DMS114 treated with DMSO at 0.1 percent for 48 hours (cell line): ENCODE data around the gene TWIST2.

Experiments
- DNase-seq: peaks from one replicate; lab custom pipeline; 2025; ENCODE audit not compliant: unreplicated experiment; lab: John Stamatoyannopoulos, UW

The TWIST2 gene

GRCh38 chr2:238835726-238836301 is 12.1 kb upstream of the TWIST2 start:
- DNase-seq = no peak

DNA sequence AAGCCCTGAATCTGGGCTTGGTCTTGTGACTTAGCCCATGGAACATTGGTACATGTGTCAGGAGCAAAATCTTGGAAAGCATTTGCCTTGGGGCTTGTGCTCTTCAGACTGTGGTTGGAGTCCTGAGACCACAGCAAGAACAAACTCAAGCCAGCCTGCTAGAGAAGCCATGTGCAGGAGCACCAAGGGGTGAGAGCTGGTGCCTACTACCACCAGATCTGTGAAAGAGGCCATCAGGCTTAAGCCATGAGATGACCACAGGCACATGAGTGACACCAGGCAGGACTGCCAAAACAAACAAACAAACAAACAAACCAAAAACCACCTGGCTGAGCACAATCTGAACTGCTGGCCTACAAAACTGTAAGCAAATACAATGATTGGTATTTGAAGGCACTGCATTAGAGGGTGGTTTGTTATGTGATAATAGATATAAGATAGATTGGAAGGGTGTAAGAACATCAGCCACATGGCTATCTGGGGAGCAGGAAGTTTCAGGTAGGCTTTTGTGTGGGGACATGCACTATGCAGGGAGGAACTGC is 9.0 kb upstream of the TWIST2 start:
- DNase-seq = no peak

DNA sequence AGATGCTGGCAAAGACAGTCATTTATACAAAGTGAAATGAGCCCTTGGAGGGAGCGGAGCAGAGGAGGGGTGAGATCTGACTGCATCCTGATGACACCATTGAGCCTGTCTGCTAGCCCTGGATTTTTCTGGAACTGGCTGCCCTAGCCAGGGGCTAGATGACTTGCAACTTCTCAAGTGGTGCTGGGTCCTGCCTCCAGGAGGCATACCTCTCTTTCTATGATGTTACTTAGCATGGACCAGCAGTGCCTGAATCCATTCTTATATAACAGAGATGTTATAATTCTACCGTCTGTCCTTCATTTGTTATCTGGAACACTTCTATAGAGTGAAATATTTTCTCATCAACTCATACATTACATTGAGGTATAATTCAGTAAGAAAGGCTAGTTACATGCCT is 8.5 kb upstream of the TWIST2 start:
- DNase-seq = no peak

DNA sequence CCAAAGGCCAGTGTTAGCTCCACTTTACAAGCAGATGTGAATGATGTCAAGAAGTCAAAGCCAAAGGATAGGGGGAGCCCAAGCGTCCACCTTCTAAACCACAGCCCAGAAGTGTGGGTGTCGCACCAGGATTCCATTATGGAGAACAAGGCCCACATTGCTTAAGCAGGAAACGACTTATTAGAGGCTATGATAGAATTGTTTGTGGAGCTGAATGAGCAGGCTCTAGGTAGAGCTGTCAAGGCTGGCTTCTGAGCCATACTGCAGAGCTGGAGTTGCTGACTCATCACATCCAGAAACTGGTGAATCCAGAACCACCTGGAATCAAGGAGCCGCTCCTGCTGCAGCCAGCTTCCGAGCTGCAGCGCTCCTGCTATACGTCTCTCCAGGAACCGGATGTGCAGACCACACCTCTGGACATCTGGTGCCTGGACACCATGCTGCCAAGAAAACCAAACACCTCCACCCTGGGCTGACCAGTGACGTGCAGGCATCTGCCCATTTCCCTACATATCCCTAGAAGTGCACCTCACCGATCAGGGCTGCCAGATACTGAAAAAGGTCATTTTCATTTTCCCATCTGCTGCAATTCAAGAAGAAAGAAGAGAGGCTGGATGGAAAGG is 6.2 kb upstream of the TWIST2 start:
- no peak for DNase-seq

DNA sequence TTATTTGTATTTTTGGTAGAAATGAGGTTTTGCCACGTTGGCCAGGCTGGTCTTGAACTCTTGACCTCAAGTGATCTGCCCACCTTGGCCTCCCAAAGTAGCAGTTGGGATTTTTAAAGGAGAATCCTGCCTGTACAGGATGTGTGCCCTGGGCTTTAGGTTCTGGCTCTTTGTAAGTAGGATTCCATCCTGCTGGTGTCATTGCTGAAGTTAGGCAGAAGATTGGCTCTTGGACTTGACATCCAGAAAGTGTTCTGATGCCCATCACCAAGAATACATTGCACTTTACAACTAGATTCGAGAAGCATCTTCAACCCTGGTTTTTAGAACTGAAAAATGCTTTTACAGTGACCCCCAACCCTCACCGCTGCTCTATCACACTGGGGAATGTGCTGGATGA is 4.4 kb upstream of the TWIST2 start:
- no peak for DNase-seq

GRCh38 chr2:238845583-238846377 is 2.1 kb upstream of the TWIST2 start:
- no peak for DNase-seq

DNA sequence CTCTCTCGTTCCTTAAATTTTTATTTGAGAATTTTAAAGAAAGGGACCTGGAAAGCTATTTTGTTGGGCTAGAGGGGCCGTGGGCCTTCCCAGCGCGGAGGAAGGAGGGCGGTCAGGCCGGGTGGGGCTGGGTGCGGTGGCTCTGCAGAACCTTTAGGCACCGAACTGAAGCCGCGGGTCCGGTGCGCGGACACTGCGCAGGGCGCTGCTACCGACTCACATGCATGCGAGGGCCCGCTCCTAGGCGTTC is 1.6 kb upstream of the TWIST2 start:
- no peak for DNase-seq

- DNase-seq = no peak
Measured at GRCh38 chr2:238846628-238847418, 1.1 kb upstream of the TWIST2 start.

DNA sequence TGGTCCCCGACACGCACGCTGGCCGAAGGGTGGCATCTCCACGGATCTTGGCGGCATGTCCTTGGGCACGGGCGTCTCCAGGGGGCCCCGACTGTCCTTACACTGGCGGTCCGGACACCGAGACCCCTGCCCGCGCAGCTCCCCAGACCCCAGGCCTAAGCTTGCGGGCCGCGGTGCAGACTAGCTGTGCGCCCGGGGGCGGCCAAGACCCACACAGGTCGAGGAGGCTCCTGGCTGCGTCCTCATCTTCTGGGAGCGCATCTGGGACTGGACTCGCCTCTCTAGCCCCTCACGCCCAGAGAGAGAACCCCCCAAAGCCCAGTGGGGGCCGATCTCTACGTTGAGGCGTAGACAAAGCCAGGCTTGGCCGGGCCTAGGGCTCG is 475 bp upstream of the TWIST2 start:
- DNase-seq = no peak

DNA sequence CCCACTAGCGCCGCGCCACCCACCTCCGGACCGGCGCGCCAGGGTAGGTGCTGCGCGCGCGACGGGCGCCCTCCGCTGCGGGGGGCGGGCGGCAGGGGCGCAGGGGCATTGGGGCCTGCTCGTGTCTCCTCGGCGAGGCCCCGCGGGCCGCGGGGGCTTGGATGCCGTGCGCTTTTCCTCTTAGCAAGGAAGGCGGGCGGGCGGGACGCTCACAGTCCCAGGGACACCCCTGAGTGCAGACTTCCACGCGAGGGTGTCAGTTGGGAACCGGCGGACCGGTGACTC is 748 bp downstream of the TWIST2 start:
- DNase-seq = no peak

DNA sequence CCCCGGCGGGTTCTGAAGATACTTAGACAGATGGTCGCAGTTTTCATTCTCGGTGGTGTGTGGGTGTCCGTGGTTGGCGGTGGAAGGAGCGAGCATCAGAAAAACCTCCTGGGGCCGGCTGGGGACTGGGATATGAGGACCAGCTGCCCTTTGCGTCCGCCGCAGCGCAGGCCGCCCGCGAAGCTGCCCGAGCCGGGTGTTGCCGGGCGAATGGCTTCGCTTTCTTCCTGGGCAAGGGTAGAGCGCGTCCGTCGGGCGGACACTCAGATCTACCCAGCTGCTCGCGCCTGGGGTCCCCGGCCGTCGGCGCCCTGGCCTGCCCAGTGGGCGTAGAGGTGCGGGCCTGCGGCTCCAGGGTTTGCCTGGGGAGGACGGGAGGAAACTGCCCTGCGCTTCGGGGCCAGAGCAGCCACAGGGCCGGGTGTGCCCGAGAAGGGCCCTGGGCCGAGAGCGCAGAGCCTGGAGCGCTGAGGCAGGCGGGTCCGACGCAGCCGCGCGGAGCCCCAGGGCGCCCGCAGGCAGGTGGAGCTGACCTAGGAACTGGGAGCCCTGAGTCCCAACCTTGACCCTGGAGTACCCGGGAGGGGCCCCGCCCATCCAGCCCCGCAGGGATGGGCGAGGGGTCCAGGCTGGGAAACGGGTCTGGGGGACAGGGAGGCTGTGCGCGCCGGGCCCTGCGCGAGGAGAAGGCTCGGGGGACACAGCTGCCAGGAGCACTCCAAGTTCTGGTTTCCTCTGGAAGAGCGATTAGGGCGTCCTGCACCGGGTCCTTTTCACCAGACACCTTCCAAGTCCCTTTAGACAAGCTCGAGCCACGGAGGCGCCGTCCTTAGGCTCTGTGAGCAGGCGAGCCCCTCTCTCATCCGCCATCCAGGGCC is 1.3 kb downstream of the TWIST2 start:
- DNase-seq = no peak

DNA sequence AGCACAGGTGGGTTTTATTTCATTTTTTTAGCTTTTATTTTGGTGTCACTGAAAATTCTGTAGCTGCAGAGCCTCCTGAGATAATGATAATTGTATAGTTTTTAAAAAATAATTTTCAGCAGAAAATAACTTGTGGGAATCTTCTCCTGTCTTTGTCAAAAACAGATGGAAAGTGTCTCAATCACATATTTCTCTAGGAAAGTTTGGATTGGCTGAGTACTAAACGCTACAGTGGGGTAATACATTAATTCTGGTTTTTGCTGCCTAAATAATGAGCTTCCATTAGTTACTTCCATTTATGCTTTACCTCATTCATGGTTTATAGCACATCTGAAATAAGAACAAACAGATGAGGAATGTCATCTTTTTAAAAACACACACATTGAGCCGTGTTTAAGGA is 2.2 kb downstream of the TWIST2 start:
- DNase-seq = no peak

DNA sequence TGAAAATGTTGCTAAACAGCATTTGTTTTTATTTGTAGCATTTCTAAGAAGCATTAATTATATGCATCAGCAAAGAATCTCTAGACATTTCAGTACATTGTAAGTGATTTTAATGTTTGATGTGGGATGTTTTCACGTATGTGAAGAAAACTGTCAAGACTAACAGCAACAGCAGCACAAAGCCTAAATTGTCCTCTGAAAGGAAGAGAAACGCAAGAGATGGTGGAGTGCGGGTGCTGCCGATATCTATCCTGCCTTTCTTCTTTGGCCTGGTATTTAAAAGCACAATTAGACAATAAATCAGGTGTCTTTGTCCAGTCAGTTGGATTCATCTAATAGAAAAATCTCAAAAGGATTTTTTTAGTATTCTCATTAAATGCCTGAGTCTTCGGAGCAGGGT is 3.1 kb downstream of the TWIST2 start:
- no peak for DNase-seq

- no peak for DNase-seq
Measured at GRCh38 chr2:238851761-238852160, 3.9 kb downstream of the TWIST2 start.

GRCh38 chr2:238852206-238852869 is 4.5 kb downstream of the TWIST2 start:
- DNase-seq = no peak

- DNase-seq = no peak
Measured at GRCh38 chr2:238853218-238853617, 5.3 kb downstream of the TWIST2 start.

DNA sequence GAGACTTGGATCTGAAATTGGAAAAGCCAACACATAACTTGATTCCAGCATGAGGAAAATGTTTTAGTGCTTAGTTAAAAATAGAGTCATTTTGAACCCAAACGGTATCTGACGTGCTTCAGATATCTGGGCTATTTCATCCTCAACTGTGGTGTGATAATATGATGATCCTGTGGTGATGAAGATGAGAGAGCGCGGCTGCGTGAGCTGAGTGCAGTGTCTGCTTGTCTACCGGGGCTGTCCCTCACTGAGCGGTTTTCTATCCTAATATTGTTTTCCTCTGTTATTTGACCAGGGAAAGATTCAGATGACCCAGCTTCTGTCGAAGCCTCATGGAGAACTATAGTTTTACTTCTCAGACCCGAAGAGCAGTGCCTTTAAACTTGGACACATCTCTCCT is 5.8 kb downstream of the TWIST2 start:
- no peak for DNase-seq

- no peak for DNase-seq
Measured at GRCh38 chr2:238854246-238854645, 6.4 kb downstream of the TWIST2 start.

DNA sequence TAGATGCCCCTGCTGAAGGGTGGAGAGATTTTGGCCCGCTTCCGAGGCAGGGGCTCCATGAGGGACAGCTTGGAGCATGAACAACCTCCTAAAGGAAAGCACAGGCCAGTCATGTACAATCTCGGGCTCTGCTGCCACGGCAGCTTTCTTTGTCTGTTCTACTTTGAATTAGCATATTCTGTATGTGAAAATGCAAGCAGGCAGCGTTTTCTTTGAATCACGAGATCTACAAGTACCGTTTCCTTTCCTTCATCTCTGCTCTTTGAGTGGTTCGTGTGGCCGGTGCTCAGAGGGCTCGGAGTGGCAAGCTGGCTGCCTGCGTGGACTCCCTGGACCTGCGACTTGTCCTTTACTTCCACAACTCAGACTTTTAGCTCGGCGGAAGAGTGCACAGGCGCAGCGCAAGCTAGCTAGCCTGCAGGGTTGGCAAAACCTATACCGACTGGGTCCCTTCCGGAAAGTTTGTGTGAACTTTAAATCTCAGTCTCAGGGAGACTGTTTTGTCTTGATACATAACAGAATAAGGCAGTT is 6.9 kb downstream of the TWIST2 start:
- no peak for DNase-seq

DNA sequence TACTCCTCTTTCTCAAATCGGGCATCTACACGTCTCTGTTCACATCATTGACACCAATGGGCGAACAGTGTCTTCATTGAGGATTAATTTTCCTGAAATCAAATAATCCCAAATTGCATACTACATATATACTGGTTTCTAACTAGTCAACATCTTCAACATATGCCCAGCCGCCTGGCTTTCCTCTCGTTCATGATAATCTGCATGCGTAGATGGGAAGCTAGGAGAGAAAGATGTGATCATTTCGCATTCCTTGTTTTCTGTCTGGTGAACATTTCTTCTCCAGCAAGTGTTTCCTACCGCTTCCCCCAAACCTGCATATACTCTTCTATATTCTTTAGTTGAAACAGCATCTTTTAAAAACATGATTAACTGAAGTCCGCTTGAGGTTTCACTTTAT is 7.4 kb downstream of the TWIST2 start:
- no peak for DNase-seq
